ENCODE results near the gene ATF7IP2. TPM values are rescaled to one million over a fixed set of nuclear protein-coding genes. Genes with fewer than 3 reads are reported as not detected.
A peak's percentile ranks its signal among the peaks of the same experiment; 100 is the strongest.
"Not testable (repeated sequence)": the region's sequence is repeated elsewhere in the genome, so short reads cannot be mapped to it uniquely, and the experiment has no call there.

Gene ATF7IP2
- total RNA-seq, 1 donor from 2014 or later, result 6.1 TPM

DNA sequence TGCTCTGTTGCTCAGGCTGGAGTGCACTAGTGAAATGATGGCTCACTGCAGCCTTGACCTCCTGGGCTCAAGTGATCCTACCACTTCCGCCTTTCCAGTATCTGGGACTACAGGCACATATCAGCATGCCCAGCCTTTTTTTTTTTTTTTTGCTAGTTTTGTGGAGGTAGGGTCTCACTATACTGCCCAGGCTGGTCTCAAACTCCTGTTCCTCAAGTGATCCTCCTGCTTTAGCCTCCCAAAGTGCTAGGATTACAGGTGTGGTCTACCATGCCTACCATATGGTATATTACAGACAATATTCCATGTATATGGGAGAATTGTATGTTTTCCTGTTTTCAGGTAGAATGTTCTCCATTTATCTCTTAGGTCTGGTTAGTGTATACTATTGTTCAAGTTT lies 12.3 kb upstream of the ATF7IP2 start:
- no peak for DNase-seq (ENCODE audit: low read depth, low spot score)

DNA sequence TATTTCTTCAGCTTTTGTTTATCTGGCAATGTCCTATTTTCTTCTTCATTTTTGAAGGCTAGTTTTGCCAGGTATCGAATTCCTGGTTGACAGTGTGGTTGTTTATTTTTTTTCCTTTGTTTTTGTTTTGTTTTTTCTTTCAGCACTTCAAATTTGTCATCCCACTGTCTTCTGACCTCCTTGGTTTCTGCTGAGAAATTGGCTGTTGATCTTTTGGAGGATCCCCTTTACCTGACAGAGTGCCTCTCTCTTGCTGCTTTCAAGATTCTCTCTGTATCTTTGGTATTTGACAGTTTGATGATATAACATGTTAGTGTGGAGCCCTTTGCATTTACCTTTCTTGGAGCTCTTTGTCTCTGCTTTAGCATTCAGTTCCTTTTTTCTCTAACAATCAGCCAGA lies 9.6 kb upstream of the ATF7IP2 start:
- no peak for DNase-seq (ENCODE audit: low read depth, low spot score)

DNA sequence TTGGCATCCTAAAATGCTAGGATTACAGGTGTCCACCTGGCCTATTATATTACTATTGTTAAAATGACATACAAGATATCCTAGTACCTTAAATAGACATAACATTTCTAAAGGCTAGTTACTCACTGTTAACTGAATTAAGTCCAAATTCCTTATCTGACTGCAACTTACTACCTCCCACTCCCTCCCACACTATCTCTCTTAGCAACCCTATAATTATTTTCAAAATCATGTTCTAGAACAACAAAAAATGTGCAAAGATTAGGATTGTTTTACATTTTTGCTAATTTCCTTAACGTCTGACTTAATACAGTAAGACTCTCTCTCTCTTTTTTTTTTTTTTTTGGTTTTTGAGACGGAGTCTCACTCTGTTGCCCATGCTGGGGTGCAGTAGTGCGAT lies 2.2 kb upstream of the ATF7IP2 start:
- no peak for DNase-seq (ENCODE audit: low read depth, low spot score)

DNA sequence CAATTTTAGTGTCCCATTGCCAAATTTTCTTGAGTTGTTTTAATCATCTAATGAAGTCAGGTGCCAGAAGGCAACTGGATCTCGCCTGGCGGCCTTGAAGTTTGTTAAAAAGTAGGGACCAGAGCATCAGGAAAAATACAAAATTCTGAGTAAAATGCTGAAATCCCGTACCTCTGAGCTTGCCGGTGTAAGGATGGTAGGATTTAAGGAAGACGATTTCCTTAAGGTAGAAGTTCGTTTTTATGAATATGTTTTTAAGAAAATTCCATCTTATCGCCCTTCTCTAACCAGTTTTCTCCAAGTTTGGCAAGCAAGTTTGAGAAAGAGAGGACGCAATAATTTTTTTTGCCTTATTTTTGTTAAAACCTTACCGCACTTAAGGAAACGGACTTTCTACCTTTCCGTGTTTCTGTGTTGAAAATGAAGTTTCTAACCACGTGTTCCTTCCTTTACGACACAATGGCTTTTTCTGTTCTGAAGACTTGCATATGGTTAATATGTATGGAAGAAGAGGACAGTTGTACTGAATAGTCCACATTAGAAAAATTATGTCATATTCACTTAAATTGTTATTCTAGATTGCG lies 748 bp downstream of the ATF7IP2 start:
- DNase-seq (ENCODE audit: low read depth, low spot score), result no peak

DNA sequence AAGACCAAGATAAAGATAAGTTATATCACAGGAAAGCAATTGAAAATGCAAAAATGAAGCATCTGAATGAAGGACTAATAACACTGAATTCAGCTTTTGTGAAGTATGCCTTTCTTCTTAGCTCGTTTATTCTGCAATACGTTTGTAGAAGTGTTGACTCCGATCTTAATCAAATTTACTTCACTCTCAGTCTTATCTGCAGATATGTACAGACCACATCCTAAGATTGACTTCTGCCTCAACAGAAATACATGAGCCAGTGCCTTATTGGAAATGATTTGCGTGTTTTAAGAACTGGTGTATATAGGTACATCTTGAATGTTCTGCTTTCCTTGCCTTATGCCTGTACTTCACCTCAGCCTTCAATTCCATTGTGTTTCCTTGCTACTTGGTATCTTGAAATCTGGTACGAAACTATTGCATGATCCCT lies 1.3 kb downstream of the ATF7IP2 start:
- no peak for DNase-seq (ENCODE audit: low read depth, low spot score)

DNA sequence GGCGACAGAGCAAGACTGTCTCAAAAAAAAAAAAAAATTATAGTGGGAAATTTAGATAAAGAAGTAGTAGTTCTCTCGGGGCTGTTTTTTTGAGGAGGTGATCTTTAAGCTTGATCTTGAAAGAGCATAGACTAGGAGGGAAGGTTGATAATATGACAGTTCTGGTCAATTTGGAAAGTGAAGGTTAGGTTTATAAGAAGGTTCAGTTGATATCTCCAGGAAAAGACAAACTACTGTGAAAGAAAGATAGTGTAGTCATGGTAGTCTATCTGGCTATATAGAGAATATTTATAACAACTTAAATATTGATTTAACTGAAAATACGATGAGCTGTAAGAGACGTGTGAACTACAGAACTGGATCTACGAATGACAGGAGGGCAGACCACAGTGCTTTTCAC lies 3.1 kb downstream of the ATF7IP2 start:
- DNase-seq (ENCODE audit: low read depth, low spot score), result no peak

DNA sequence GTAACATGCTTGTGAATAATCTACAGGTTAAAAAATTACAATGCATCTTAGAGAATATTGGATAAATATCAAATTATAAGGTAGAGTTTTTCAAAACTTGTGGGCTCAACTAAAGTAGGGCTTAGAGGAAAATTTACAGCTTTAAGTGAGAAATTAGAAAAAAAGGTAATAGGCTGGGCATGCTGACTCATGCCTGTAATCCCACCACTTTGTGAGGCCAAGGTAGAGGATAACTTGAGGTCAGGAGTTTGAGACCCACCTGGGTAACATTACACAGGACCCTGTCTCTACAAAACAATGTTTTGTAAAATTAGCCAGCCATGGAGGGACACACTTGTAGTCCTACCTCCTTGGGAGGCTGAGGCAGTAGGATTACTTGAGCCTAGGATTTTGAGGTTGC lies 4.5 kb downstream of the ATF7IP2 start:
- DNase-seq (ENCODE audit: low read depth, low spot score), result no peak

DNA sequence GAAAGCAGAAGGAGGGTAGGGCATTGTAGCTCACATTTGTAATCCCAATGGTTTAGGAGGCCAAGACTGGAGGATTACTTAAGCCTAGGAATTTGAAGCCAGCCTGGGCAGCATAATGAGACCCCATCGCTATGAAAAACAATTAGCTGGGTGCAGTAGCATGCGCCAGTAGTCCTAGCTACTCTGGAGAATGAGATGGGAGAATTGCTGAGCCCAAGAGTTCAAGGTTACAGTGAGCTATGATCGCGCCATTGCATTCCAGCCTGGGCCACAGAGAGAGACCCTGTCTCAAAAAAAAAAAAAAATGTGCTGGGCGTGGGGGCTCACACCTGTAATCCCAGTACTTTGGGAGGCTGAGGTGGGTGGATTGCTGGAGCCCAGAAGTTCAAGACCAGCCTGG lies 5.0 kb downstream of the ATF7IP2 start:
- DNase-seq (ENCODE audit: low read depth, low spot score), result no peak

DNA sequence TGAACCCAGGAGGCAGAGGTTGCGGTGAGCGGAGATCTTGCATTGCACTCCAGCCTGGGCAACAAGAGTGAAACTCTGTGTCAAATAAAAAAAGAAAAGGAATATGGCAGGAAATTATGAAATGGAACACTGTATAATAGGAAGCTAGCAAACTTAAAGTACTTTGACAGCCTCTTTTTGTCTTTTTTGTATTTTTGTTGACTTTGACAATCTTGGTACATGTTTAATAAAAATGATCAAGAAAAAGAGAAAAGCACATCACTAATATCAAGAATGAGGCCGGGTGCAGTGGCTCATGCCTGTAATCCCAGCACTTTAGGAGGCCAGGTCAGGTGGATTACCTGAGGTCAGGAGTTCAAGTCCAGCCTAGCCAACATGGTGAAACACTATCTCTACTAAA lies 5.5 kb downstream of the ATF7IP2 start:
- DNase-seq (ENCODE audit: low read depth, low spot score), result no peak

DNA sequence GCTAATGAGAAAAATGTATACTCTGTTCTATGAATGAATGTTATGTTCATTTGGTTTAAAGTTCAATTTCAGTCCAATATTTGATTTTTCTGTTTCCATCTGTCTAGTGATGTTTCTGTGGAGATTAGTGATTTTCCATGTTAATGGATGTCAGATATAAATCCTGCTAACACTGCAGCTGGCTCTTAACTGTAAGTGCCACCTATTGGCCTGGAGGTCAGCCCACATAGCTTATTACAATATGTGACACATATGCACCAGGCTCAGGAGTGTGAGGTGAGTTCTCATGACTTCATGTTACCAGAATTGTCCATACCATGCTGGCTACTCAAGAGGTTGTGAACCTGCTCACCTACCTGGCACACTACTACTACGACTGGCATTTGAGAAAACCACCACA lies 17.1 kb downstream of the ATF7IP2 start:
- DNase-seq (ENCODE audit: low read depth, low spot score), result no peak

DNA sequence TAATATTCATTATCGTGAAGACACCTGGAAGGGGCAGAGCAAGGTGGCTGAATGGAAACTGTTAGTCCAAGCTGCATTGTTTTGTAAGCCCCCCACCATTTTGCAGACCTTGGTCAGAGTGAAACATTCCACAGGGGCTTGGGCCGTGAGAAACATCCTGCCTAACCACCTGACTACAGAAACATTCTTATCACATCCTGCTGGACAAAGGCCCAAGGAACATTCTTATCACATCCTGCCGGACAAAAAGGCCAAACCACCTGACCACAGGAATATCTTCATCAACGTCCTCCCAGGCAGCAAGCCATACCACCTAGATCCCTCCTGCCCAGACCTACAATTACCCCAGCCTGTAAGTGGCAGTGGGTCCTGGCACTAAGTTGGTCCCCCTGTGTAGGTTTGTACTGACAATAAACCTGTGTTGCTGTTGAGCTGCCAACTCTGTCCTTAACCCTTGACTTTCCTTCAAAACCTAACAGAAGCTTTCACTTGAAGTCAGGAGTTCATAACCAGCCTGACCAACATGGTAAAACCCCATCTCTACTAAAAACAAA lies 19.6 kb downstream of the ATF7IP2 start:
- DNase-seq (ENCODE audit: low read depth, low spot score), result peak; percentile 83

DNA sequence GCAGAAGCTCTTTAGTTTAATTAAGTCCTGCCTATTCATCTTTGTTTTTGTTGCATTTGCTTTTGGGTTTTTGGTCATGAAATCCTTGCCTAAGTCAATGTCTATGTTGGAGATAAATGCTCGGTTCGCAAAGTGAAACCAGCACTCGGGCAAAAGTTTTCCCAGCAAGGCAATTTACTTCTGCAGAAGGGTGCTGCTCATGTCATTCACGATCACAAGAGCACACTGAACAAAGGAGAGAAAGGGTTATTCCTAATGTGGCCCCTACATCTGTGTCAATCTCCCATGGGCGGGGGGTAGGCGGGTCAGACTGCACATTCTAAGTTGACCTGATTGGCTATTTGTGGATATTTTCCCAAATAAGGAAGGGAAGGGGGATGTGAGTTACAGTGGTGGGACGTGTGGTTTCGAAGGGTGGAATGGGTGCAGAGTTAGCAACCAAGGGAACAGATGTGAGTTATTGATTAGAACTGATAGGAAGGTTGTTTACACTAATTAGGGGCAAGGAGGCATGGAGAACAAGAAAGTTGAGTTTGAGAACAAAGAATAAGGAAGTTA lies 23.0 kb downstream of the ATF7IP2 start:
- DNase-seq (ENCODE audit: low read depth, low spot score), result no peak

DNA sequence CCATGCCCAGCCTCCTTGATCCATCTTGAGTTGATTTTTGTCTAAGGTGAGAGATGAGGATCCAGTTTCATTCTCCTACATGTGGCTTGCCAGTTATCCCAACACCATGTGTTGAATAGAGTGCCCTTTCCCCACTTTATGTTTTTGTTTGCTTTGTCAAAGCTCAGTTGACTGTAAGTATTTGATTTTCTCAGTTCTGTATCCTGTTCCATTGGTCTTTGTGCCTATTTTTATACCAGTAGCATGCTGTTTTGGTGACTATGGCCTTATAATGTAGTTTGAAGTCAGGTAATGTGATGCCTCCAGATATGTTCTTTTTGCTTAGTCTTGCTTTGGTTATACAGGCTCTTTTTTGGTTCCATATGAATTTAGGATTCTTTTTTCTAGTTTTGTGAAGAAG lies 23.9 kb downstream of the ATF7IP2 start:
- not testable (repeated sequence) for DNase-seq (ENCODE audit: low read depth, low spot score)

DNA sequence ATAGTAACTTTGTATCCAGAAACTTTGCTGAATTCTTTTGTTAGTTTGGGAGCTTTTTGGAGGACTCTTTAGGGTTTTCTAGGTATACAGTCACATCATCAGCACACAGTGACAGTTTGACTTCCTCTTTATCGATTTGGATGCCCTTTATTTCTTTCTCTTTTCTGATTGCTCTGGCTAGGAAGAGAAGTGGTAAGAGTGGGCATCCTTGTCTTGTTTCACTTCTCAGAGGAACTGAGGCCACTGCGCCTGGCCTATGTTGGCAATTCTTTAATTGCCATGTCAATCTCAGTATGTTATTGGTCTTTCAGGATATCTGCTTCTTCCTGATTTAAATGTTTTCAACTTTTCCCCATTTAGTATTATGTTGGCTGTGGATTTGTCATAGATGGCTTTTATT lies 24.6 kb downstream of the ATF7IP2 start:
- no peak for DNase-seq (ENCODE audit: low read depth, low spot score)

DNA sequence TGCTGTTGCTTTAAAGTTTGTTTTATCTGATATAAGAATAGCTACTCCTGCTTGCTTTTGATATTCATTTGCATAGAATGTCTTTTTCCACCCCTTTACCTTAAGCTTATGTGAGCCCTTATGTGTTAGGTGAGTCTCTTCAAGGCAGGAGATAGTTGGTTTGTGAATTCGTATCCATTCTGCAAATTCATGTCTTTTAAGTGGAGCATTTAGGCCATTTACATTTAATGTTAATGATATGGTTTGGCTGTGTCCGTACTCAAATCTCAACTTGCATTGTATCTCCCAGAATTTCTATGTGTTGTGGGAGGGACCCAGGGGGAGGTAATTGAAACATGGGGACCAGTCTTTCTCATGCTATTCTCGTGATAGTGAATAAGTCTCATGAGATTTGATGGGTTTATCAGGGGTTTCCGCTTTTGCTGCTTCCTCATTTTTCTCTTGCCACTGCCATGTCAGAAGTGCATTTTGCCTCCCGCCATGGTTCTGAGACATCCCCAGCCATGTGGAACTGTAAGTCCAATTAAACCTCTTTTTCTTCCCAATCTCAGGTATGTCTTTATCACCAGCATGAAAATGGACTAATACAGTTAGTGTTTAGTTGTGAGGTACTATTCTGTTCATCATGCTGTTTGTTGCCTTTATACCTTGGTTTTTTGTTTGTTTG lies 27.2 kb downstream of the ATF7IP2 start:
- no peak for DNase-seq (ENCODE audit: low read depth, low spot score)

DNA sequence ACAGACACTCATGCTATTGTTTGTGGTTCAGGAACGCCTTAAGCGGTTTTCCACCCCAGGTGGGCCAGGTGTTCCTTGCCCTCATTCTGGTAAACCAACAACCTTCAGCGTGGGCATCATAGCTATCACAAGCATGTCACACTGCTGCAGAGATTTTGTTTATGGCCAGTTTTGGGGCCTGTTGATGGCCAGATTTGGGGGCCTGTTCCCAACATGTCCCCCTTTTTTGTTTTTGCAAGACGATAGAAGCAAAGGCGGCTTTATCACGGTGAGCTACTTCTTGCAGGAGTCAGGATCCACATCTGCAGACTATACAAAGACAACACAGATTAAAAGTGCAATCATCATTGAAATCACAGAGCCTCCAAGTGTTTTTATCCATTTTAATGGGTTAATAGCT lies 32.3 kb downstream of the ATF7IP2 start:
- not testable (repeated sequence) for DNase-seq (ENCODE audit: low read depth, low spot score)

DNA sequence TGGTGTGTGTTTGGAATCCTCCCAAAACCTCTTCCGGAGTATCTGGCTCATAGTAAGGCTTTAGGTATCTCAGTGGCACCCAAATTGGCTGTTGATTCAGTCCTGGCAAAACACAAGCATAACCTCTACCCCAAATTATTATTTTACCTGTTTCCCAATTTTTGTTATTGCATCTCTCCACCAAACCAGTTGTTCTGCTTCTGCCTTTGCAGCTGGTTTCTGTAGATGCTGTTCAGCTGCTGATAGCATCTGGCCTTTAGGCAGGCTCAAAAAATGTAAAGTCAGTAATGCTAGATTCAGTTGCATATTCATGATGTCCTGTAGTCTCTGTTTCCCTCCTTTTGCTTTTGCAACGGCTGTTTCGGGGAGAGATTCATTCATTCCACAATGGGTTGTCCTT lies 33.8 kb downstream of the ATF7IP2 start:
- no peak for DNase-seq (ENCODE audit: low read depth, low spot score)

DNA sequence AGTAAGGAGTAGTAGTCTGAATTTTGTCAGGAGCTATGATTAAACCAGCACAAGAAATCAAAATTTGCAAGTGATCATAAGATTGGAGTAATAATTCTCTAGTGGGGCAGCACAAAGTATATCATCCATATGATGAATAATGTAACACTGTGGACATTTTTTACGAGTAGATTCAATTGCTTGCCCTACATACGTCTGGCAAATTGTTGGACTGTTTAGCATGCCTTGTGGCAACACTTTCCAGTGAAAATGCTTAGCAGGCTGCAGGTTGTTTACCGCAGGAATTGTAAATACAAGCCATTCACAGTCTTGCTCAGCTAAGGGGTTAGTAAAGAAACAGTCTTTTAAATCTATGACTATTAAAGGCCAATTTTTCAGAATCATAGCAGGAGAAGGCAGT lies 35.7 kb downstream of the ATF7IP2 start:
- DNase-seq (ENCODE audit: low read depth, low spot score), result no peak

DNA sequence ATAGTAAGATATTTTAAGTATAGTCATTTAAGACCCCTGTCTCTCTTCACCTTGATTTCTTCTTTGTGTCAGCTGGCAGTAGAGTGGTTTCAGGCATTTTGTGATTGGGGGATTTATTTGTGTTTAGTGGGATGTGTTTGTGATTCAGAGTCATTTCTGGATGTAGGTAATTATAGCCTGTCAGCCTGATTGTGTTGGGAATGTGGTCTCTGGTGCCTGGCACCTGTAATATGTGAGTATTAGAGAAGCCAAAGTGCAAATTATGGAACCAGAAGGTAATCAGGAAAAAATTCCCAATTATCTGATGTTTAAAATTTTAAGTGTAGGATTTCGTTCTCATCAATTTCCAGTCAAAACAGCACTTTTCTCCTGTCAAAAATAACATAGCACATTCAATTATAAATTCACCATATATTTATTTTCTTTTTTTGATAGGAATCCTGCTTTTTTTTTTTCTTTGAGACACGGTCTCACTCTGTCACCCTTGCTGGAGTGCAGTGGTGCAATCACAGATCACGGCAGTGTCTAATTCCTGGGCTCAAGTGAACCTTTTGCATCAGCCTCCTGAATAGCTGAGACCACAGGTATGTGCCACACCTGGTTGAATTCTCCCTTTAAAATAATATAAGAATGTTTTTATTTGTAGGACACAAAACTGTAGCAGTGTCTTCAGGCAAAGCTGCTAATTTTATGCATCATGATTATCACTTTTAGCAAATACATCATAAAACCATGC lies 42.7 kb downstream of the ATF7IP2 start:
- DNase-seq (ENCODE audit: low read depth, low spot score), result no peak

DNA sequence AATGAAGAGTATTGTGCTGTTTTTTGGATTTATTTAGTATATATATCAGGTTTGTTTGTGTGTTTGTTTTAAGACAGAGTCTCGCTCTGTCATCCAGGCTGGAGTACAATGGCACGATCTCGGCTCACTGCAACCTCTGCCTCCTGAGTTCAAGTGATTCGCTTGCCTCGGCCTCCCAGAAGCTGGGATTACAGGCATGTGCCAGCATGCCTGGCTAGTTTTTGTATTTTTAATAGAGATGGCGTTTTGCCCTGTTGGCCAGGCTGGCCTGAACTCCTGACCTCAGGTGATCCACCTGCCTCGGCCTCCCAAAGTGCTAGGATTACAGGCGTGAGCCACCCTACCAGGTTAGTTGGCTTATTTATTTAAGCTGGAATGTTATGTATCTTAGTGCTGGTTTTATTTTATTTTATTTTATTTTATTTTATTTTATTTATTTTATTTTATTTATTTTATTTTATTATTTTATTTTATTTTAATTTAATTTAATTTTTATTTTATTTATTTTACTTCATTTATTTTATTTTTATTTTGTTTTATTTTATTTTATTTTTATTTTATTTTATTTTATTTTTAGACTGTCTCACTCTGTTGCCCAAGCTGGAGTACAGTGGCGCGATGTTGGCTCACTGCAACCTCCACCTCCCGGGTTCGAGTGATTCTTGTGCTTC lies 43.6 kb downstream of the ATF7IP2 start:
- not testable (repeated sequence) for DNase-seq (ENCODE audit: low read depth, low spot score)

DNA sequence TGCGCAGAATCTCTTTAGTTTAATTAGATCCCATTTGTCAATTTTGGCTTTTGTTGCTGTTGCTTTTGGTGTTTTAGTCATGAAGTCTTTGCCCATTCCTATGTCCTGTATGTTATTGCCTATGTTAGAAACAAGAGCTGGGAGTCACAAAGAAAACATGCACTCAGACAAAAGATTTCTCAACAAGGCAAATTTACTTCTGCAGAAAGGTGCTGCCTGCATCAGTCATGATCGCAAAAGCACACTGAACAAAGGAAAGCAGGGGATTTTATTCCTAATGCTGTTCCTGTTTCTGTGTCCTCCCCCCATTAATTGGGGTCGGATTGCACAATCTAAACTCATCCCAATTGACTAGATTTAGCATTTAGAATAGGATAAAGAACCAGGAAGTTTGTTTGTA lies 55.9 kb downstream of the ATF7IP2 start:
- DNase-seq (ENCODE audit: low read depth, low spot score), result no peak

DNA sequence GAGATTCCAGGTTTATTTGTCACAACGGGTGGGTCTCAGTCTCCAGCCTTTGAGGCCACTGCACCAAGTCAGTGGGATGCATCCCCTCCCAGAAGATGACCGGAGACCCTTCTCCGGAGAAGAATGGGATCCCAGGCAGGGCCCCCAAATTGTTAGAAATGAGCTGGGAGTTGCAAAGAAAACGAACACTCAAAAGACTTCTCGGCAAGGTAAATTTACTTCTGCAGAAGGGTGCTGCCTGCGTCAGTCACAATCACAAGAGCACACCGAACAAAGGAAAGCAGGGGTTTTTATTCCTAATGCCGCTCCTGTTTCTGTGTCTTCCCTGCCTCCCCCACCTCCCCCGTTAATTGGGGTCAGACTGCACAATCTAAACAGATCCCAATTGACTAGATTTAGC lies 61.4 kb downstream of the ATF7IP2 start:
- DNase-seq (ENCODE audit: low read depth, low spot score), result no peak
